ENCODE results near the gene SAMD14.

GRCh38 chr17:50133769-50134099, 3.8 kb upstream of the SAMD14 start:
- TF ChIP-seq JUN (CRISPR knock-in tag; IDR thresholded peaks at IDR 0.05) (no peak), CTCF (IDR thresholded peaks at IDR 0.05) (no peak), MAX (CRISPR knock-in tag; IDR thresholded peaks at IDR 0.05) (no peak), MXD4 (CRISPR knock-in tag; IDR thresholded peaks at IDR 0.05; ENCODE audit: borderline replicate concordance) (no peak), ESRRA (CRISPR knock-in tag; IDR thresholded peaks at IDR 0.05; ENCODE audit: borderline replicate concordance) (no peak)
- TF ChIP-seq, protein P1, sequence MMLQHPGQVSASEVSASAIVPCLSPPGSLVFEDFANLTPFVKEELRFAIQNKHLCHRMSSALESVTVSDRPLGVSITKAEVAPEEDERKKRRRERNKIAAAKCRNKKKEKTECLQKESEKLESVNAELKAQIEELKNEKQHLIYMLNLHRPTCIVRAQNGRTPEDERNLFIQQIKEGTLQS (CRISPR knock-in tag; conservative IDR thresholded peaks at IDR 0.05): no peak
- TF ChIP-seq, protein P2, sequence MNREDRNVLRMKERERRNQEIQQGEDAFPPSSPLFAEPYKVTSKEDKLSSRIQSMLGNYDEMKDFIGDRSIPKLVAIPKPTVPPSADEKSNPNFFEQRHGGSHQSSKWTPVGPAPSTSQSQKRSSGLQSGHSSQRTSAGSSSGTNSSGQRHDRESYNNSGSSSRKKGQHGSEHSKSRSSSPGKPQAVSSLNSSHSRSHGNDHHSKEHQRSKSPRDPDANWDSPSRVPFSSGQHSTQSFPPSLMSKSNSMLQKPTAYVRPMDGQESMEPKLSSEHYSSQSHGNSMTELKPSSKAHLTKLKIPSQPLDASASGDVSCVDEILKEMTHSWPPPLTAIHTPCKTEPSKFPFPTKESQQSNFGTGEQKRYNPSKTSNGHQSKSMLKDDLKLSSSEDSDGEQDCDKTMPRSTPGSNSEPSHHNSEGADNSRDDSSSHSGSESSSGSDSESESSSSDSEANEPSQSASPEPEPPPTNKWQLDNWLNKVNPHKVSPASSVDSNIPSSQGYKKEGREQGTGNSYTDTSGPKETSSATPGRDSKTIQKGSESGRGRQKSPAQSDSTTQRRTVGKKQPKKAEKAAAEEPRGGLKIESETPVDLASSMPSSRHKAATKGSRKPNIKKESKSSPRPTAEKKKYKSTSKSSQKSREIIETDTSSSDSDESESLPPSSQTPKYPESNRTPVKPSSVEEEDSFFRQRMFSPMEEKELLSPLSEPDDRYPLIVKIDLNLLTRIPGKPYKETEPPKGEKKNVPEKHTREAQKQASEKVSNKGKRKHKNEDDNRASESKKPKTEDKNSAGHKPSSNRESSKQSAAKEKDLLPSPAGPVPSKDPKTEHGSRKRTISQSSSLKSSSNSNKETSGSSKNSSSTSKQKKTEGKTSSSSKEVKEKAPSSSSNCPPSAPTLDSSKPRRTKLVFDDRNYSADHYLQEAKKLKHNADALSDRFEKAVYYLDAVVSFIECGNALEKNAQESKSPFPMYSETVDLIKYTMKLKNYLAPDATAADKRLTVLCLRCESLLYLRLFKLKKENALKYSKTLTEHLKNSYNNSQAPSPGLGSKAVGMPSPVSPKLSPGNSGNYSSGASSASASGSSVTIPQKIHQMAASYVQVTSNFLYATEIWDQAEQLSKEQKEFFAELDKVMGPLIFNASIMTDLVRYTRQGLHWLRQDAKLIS (CRISPR knock-in tag; IDR thresholded peaks at IDR 0.05; ENCODE audit: borderline replicate concordance): no peak

Measured in WTC11 (cell line).